Neural cell (in vitro differentiated cells): ENCODE measurements around the gene SPSB3.

Experiments used
- EP300 ChIP-seq: fragments of 450-650 bp; conservative IDR thresholded peaks from 2 replicates; pipeline ENCODE4 v1.6.1; 2014; ENCODE audit warnings: antibody characterized with exemption, mild to moderate bottlenecking, moderate library complexity; ENCODE audit not compliant: poor library complexity, severe bottlenecking
- EZH2 ChIP-seq: fragments of 200-600, 300-800 bp; shearing (Covaris generic), sonication (generic); IDR thresholded peaks from 2 replicates; pipeline ENCODE4 v1.6.1; 2014; ENCODE audit warnings: antibody characterized with exemption, low read length, borderline replicate concordance, mild to moderate bottlenecking; ENCODE audit not compliant: insufficient read depth, poor library complexity, severe bottlenecking
- MXI1 ChIP-seq: fragments of 450-650 bp; conservative IDR thresholded peaks from 2 replicates; pipeline ENCODE4 v1.6.1; 2014; ENCODE audit warnings: antibody characterized with exemption, mild to moderate bottlenecking; ENCODE audit not compliant: poor library complexity, severe bottlenecking
- POLR2AphosphoS5 ChIP-seq: IDR thresholded peaks from 2 replicates; pipeline ENCODE4 v1.6.1; 2012
- RAD21 ChIP-seq: fragments of 450-650 bp; conservative IDR thresholded peaks from 2 replicates; pipeline ENCODE4 v1.6.1; 2014; ENCODE audit warnings: antibody characterized with exemption, mild to moderate bottlenecking, moderate library complexity
- SMC3 ChIP-seq: fragments of 450-650 bp; conservative IDR thresholded peaks from 2 replicates; pipeline ENCODE4 v1.6.1; 2014; ENCODE audit warnings: antibody characterized with exemption, mild to moderate bottlenecking, moderate library complexity; ENCODE audit not compliant: poor library complexity
- TAF1 ChIP-seq: IDR thresholded peaks from 2 replicates; pipeline ENCODE4 v1.6.1; 2012; ENCODE audit warnings: low read depth
- TF ChIP-seq, protein P1 (sequence below): fragments of 450-650 bp; IDR thresholded peaks from 2 replicates; pipeline ENCODE4 v1.5.1; 2014; ENCODE audit warnings: antibody characterized with exemption, mild to moderate bottlenecking, moderate library complexity; ENCODE audit not compliant: poor library complexity, severe bottlenecking
- TF ChIP-seq, protein P2 (sequence below): IDR thresholded peaks from 2 replicates; pipeline ENCODE4 v1.6.1; 2012; ENCODE audit warnings: borderline replicate concordance

DNA sequence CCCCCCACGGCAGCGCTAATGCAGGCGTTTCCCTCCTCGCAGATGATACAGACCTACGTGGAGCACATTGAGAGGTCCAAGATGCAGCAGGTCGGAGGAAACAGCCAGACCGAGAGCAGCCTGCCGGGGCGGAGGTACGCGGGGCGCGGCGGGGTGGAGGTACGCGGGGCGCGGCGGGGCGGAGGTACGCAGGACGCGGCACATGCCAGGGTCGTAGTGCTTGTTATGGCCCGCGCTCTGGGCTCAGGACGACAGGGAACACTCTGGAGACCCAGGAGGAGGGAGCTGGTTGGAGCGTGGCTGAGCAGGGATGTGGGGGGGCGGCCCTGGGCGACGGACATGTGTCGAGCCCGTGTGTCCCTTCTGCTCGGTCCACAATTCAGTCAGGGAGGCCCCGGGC is 52.9 kb downstream of the SPSB3 start:
- TF ChIP-seq, protein P1, sequence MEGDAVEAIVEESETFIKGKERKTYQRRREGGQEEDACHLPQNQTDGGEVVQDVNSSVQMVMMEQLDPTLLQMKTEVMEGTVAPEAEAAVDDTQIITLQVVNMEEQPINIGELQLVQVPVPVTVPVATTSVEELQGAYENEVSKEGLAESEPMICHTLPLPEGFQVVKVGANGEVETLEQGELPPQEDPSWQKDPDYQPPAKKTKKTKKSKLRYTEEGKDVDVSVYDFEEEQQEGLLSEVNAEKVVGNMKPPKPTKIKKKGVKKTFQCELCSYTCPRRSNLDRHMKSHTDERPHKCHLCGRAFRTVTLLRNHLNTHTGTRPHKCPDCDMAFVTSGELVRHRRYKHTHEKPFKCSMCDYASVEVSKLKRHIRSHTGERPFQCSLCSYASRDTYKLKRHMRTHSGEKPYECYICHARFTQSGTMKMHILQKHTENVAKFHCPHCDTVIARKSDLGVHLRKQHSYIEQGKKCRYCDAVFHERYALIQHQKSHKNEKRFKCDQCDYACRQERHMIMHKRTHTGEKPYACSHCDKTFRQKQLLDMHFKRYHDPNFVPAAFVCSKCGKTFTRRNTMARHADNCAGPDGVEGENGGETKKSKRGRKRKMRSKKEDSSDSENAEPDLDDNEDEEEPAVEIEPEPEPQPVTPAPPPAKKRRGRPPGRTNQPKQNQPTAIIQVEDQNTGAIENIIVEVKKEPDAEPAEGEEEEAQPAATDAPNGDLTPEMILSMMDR, result no peak
- TF ChIP-seq TAF1, result no peak
- TF ChIP-seq RAD21, result no peak
- TF ChIP-seq EP300, result no peak
- TF ChIP-seq SMC3, result no peak
- TF ChIP-seq, protein P2, sequence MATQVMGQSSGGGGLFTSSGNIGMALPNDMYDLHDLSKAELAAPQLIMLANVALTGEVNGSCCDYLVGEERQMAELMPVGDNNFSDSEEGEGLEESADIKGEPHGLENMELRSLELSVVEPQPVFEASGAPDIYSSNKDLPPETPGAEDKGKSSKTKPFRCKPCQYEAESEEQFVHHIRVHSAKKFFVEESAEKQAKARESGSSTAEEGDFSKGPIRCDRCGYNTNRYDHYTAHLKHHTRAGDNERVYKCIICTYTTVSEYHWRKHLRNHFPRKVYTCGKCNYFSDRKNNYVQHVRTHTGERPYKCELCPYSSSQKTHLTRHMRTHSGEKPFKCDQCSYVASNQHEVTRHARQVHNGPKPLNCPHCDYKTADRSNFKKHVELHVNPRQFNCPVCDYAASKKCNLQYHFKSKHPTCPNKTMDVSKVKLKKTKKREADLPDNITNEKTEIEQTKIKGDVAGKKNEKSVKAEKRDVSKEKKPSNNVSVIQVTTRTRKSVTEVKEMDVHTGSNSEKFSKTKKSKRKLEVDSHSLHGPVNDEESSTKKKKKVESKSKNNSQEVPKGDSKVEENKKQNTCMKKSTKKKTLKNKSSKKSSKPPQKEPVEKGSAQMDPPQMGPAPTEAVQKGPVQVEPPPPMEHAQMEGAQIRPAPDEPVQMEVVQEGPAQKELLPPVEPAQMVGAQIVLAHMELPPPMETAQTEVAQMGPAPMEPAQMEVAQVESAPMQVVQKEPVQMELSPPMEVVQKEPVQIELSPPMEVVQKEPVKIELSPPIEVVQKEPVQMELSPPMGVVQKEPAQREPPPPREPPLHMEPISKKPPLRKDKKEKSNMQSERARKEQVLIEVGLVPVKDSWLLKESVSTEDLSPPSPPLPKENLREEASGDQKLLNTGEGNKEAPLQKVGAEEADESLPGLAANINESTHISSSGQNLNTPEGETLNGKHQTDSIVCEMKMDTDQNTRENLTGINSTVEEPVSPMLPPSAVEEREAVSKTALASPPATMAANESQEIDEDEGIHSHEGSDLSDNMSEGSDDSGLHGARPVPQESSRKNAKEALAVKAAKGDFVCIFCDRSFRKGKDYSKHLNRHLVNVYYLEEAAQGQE, result no peak
- no peak for TF ChIP-seq POLR2AphosphoS5
- TF ChIP-seq EZH2, result no peak
- TF ChIP-seq MXI1, result no peak
